ENCODE data around the gene GOT2.

GOT2 gene

DNA sequence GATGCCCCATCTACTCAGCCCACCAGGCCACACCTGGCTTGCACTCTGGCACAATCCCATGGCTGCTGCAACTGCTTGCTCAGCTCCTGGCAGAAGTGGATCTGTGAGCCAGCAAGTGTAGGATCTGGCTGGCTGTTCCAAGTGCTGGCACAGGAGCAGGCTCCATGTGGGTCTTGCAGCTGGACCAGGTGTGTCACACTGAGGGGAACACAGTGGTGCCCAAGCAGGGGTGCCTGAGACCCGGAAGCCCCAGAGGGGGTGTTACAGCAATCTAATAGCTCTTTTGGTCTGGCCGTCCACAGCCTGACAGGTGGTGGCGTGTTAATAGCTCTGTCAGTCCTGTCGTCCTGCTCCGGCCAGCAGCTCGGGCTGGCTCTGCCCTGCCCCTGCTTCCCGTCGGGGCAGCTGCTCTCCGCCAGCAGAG is 19.6 kb upstream of the GOT2 start:
- TF ChIP-seq CTCF (conservative IDR thresholded peaks at IDR 0.05) (no peak), ZFX (IDR thresholded peaks at IDR 0.05) (no peak)
- H3K27ac ChIP-seq: no peak overlapping the region

DNA sequence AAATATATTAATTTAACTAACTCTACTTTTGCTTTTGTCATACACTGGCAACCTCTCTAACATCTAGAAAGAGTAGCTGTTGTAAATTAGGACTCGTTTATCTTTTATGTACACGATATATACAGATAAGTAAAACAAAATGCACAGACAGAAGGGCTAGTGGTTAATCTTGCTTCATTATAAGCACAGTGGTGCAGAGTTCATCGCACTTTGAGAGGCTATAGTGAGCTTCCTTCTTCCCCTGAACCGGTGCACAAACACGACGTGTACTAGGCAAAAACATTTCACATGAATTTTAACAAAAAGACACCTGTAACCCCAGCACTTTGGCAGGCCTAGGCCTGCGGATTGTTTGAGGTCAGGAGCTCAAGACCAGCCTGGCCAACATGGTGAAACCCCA is 10.4 kb upstream of the GOT2 start:
- no peak for TF ChIP-seq CTCF (conservative IDR thresholded peaks at IDR 0.05)
- H3K27ac ChIP-seq: no peak overlapping the region

GRCh38 chr16:58741976-58742375 is 7.9 kb upstream of the GOT2 start:
- TF ChIP-seq ZFX (IDR thresholded peaks at IDR 0.05) (no peak), CTCF (conservative IDR thresholded peaks at IDR 0.05) (no peak)
- H3K27ac ChIP-seq: no peak overlapping the region

- TF ChIP-seq CTCF (conservative IDR thresholded peaks at IDR 0.05): no peak
- TF ChIP-seq ZFX (IDR thresholded peaks at IDR 0.05): no peak
- no peak overlapping the region for H3K27ac ChIP-seq
Observed at GRCh38 chr16:58741166-58741565, 7.0 kb upstream of the GOT2 start.

- no peak for TF ChIP-seq ZFX (IDR thresholded peaks at IDR 0.05)
- TF ChIP-seq CTCF (conservative IDR thresholded peaks at IDR 0.05): no peak
- H3K27ac ChIP-seq: no peak overlapping the region
Observed at GRCh38 chr16:58738672-58739296, 4.7 kb upstream of the GOT2 start.

- H3K27ac ChIP-seq: peak overlapping the region; percentile 67; the same call in 1 of the 2 replicates
Observed at GRCh38 chr16:58736341-58736740, 2.2 kb upstream of the GOT2 start.

GRCh38 chr16:58734459-58734787 is 307 bp upstream of the GOT2 start:
- TF ChIP-seq ZFX (IDR thresholded peaks at IDR 0.05): no peak
- TF ChIP-seq CTCF (conservative IDR thresholded peaks at IDR 0.05): no peak; the same call in none of the 2 replicates
- peak overlapping the region; percentile 95 for H3K27ac ChIP-seq

GRCh38 chr16:58733248-58733670 is 857 bp downstream of the GOT2 start:
- peak overlapping the region; percentile 95 for H3K27ac ChIP-seq
- no peak for TF ChIP-seq CTCF (conservative IDR thresholded peaks at IDR 0.05)
- TF ChIP-seq ZFX (IDR thresholded peaks at IDR 0.05): no peak
